Superior temporal gyrus (tissue), 1 donor: ENCODE measurements around the gene RSBN1.
A peak's percentile ranks its signal among the peaks of the same experiment; 100 is the strongest.
"Not testable (repeated sequence)": the region's sequence is repeated elsewhere in the genome, so short reads cannot be mapped to it uniquely, and the experiment has no call there.

Experiments used
- DNase-seq: peaks from one replicate; pipeline ENCODE4 v3.0.0-alpha.2; 2016; ENCODE audit errors: extremely low spot score

The RSBN1 gene

GRCh38 chr1:113811888-113812660, at the start of gene RSBN1:
Gene RSBN1, minus strand, starts transcription at chr1:113812476. Its CDS starts 64 bp downstream, at chr1:113812412.
- peak; percentile 100 for DNase-seq

- no peak for DNase-seq
Observed at GRCh38 chr1:113861641-113862040, 49.4 kb upstream of the RSBN1 start.

- DNase-seq: no peak
Observed at GRCh38 chr1:113860891-113861290, 48.6 kb upstream of the RSBN1 start.

- DNase-seq: no peak
Observed at GRCh38 chr1:113859478-113860175, 47.4 kb upstream of the RSBN1 start.

- DNase-seq: no peak
Observed at GRCh38 chr1:113858982-113859381, 46.7 kb upstream of the RSBN1 start.

GRCh38 chr1:113858418-113858817, 46.1 kb upstream of the RSBN1 start:
- DNase-seq: no peak

- DNase-seq: no peak
Observed at GRCh38 chr1:113857776-113858175, 45.5 kb upstream of the RSBN1 start.

- DNase-seq: no peak
Observed at GRCh38 chr1:113856401-113856790, 44.1 kb upstream of the RSBN1 start.

GRCh38 chr1:113855630-113856400, 43.5 kb upstream of the RSBN1 start:
- no peak for DNase-seq

- DNase-seq: no peak
Observed at GRCh38 chr1:113854234-113854633, 42.0 kb upstream of the RSBN1 start.

GRCh38 chr1:113852694-113853093, 40.4 kb upstream of the RSBN1 start:
- not testable (repeated sequence) for DNase-seq

GRCh38 chr1:113850127-113850796, 38.0 kb upstream of the RSBN1 start:
- DNase-seq: no peak

GRCh38 chr1:113849072-113849471, 36.8 kb upstream of the RSBN1 start:
- DNase-seq: no peak

- DNase-seq: no peak
Observed at GRCh38 chr1:113846391-113847035, 34.2 kb upstream of the RSBN1 start.

GRCh38 chr1:113836534-113836933, 24.3 kb upstream of the RSBN1 start:
- DNase-seq: no peak

GRCh38 chr1:113835686-113836290, 23.5 kb upstream of the RSBN1 start:
- peak; percentile 91 for DNase-seq

GRCh38 chr1:113834716-113835115, 22.4 kb upstream of the RSBN1 start:
- no peak for DNase-seq

GRCh38 chr1:113830039-113830438, 17.8 kb upstream of the RSBN1 start:
- no peak for DNase-seq

GRCh38 chr1:113821916-113822315, 9.6 kb upstream of the RSBN1 start:
- DNase-seq: no peak

GRCh38 chr1:113818578-113818977, 6.3 kb upstream of the RSBN1 start:
- DNase-seq: no peak

GRCh38 chr1:113813218-113813617, 942 bp upstream of the RSBN1 start:
- DNase-seq: no peak
